ENCODE measurements around the gene PRMT2.
"Not testable (repeated sequence)": the region's sequence is repeated elsewhere in the genome, so short reads cannot be mapped to it uniquely, and the experiment has no call there.

PRMT2 gene

GRCh38 chr21:46668904-46669303, 33.4 kb downstream of the PRMT2 start:
- DNase-seq (ENCODE audit: low spot score) = not testable (repeated sequence)

- DNase-seq (ENCODE audit: low spot score) = no peak
Measured at GRCh38 chr21:46674430-46675007, 39.0 kb downstream of the PRMT2 start.

- no peak for DNase-seq (ENCODE audit: low spot score)
Measured at GRCh38 chr21:46675595-46676280, 40.3 kb downstream of the PRMT2 start.

- DNase-seq (ENCODE audit: low spot score) = not testable (repeated sequence)
Measured at GRCh38 chr21:46676542-46676941, 41.1 kb downstream of the PRMT2 start.

- not testable (repeated sequence) for DNase-seq (ENCODE audit: low spot score)
Measured at GRCh38 chr21:46681593-46681992, 46.1 kb downstream of the PRMT2 start.

- DNase-seq (ENCODE audit: low spot score) = not testable (repeated sequence)
Measured at GRCh38 chr21:46698652-46699051, 63.2 kb downstream of the PRMT2 start.

GRCh38 chr21:46699104-46699503, 63.6 kb downstream of the PRMT2 start:
- DNase-seq (ENCODE audit: low spot score) = not testable (repeated sequence)
